HepG2 (cell line): ENCODE data around the gene RERE. TPM values are rescaled to one million over a fixed set of nuclear protein-coding genes. Genes with fewer than 3 reads are reported as not detected.
A peak's percentile ranks its signal among the peaks of the same experiment; 100 is the strongest.

Experiments used
- AFF4 ChIP-seq: sonication (generic); formaldehyde crosslinking; IDR thresholded peaks from 2 replicates; pipeline ENCODE4 v1.4.0; 2020; ENCODE audit warnings: missing genetic modification reagents
- DDIT3 ChIP-seq: sonication (generic); formaldehyde crosslinking; IDR thresholded peaks from 2 replicates; pipeline ENCODE4 v1.4.0; 2020; ENCODE audit warnings: mild to moderate bottlenecking, missing genetic modification reagents
- GRHL1 ChIP-seq: sonication (generic); formaldehyde crosslinking; conservative IDR thresholded peaks from 2 replicates; pipeline ENCODE4 v1.8.0; 2022; ENCODE audit warnings: missing genetic modification reagents
- IKZF1 ChIP-seq: fragments of 450-650 bp; IDR thresholded peaks from 2 replicates; pipeline ENCODE4 v1.7.1; 2016
- JUN ChIP-seq: sonication (generic); formaldehyde crosslinking; IDR thresholded peaks from 2 replicates; pipeline ENCODE4 v1.4.0; 2020; ENCODE audit warnings: mild to moderate bottlenecking, missing genetic modification reagents
- MAF1 ChIP-seq: sonication (generic); formaldehyde crosslinking; IDR thresholded peaks from 2 replicates; pipeline ENCODE4 v1.5.0; 2020; ENCODE audit warnings: missing genetic modification reagents, borderline replicate concordance
- MIXL1 ChIP-seq: IDR thresholded peaks from 2 replicates; pipeline ENCODE4 v1.6.1; 2016
- MTF1 ChIP-seq: sonication (generic); formaldehyde crosslinking; IDR thresholded peaks from 2 replicates; pipeline ENCODE4 v1.5.0; 2020; ENCODE audit warnings: missing genetic modification reagents
- REPIN1 ChIP-seq: sonication (generic); formaldehyde crosslinking; IDR thresholded peaks from 2 replicates; pipeline ENCODE4 v1.8.0; 2022; ENCODE audit warnings: missing genetic modification reagents, low read depth, mild to moderate bottlenecking, borderline replicate concordance
- SKI ChIP-seq: fragments of 450-650 bp; IDR thresholded peaks from one replicate; pipeline ENCODE4 v1.6.1; 2018; ENCODE audit warnings: mild to moderate bottlenecking; ENCODE audit not compliant: partially characterized antibody
- SNAPC5 ChIP-seq: sonication (generic); formaldehyde crosslinking; IDR thresholded peaks from 2 replicates; pipeline ENCODE4 v1.8.1; 2023; ENCODE audit warnings: mild to moderate bottlenecking, missing genetic modification reagents, borderline replicate concordance
- SYNCRIP ChIP-seq: fragments of 200-400 bp; formaldehyde crosslinking; IDR thresholded peaks from 2 replicates; pipeline ENCODE4 v1.6.1; 2018; ENCODE audit warnings: mild to moderate bottlenecking, low read depth, low read length; ENCODE audit not compliant: insufficient read depth
- THRA ChIP-seq: sonication (generic); formaldehyde crosslinking; IDR thresholded peaks from 2 replicates; pipeline ENCODE4 v1.4.0; 2020; ENCODE audit warnings: missing genetic modification reagents, borderline replicate concordance
- ZFP91 ChIP-seq: sonication (generic); formaldehyde crosslinking; IDR thresholded peaks from 2 replicates; pipeline ENCODE4 v1.9.0; 2022; ENCODE audit warnings: missing genetic modification reagents, mild to moderate bottlenecking, borderline replicate concordance
- ZKSCAN8 ChIP-seq: IDR thresholded peaks from 2 replicates; pipeline ENCODE4 v1.6.1; 2016; ENCODE audit warnings: borderline replicate concordance, missing genetic modification reagents, missing compliant biosample characterization
- ZNF260 ChIP-seq: sonication (generic); formaldehyde crosslinking; IDR thresholded peaks from 2 replicates; pipeline ENCODE4 v1.4.0; 2020; ENCODE audit warnings: missing genetic modification reagents, low read depth, mild to moderate bottlenecking, borderline replicate concordance
- ZNF530 ChIP-seq: sonication (generic); formaldehyde crosslinking; IDR thresholded peaks from 2 replicates; pipeline ENCODE4 v1.5.0; 2020; ENCODE audit warnings: low read depth, mild to moderate bottlenecking, missing genetic modification reagents
- ZNF563 ChIP-seq: sonication (generic); formaldehyde crosslinking; IDR thresholded peaks from 2 replicates; pipeline ENCODE4 v1.8.0; 2022; ENCODE audit warnings: mild to moderate bottlenecking, moderate library complexity, missing genetic modification reagents
- ZNF567 ChIP-seq: sonication (generic); formaldehyde crosslinking; IDR thresholded peaks from 2 replicates; pipeline ENCODE4 v1.8.1; 2023; ENCODE audit warnings: mild to moderate bottlenecking, missing genetic modification reagents, borderline replicate concordance
- ZNF570 ChIP-seq: sonication (generic); formaldehyde crosslinking; IDR thresholded peaks from 2 replicates; pipeline ENCODE4 v1.4.0; 2020; ENCODE audit warnings: mild to moderate bottlenecking, missing genetic modification reagents, borderline replicate concordance
- ZSCAN25 ChIP-seq: sonication (generic); formaldehyde crosslinking; IDR thresholded peaks from 2 replicates; pipeline ENCODE4 v1.8.0; 2022; ENCODE audit warnings: mild to moderate bottlenecking, missing genetic modification reagents
- polyA plus RNA-seq, 8 experiments: library from polyadenylated mRNA; depleted of rRNA in 3 of 8; stranded (reverse) in 7 of 8; unstranded in 1 of 8; fragments of >200 nt; fragmentation: Illumina TruSeq in 4 of 8; extraction: Trizol in 4 of 8; gene quantifications; 2 replicates each; pipeline versions ENCODE4 v1.2.1 to v1.2.3, GENCODE V29; 2011 to 2016; ENCODE audit warnings: low read depth in 4 of 8, missing spikeins in 1 of 8, mixed read lengths in 1 of 8; ENCODE audit not compliant: insufficient read depth in 1 of 8
- total RNA-seq, 5 experiments: library from RNA; depleted of rRNA; stranded (reverse); fragments of >200 nt; fragmentation: Illumina TruSeq; extraction: Trizol; gene quantifications; 2 replicates each; pipeline ENCODE4 v1.2.3, GENCODE V29; 2016; ENCODE audit warnings: low read depth in 1 of 5

The RERE gene
- total and polyA plus RNA-seq, 2 of the 13 experiments (the other 11 are each of a cell fraction or from before 2014, with no cell fraction given) = 18.3 to 21.9 TPM

- TF ChIP-seq DDIT3 (CRISPR knock-in tag) = no peak
- TF ChIP-seq JUN (CRISPR knock-in tag) = no peak
- TF ChIP-seq THRA (CRISPR knock-in tag) = peak; percentile 16; the same call in 1 of the 2 replicates
- no peak for TF ChIP-seq ZNF260 (CRISPR knock-in tag)
- no peak for TF ChIP-seq REPIN1 (CRISPR knock-in tag)
- no peak for TF ChIP-seq AFF4
- TF ChIP-seq ZNF567 = no peak
- TF ChIP-seq ZNF570 (CRISPR knock-in tag) = no peak
- TF ChIP-seq SYNCRIP = no peak
- TF ChIP-seq MTF1 (CRISPR knock-in tag) = no peak
- no peak for TF ChIP-seq ZNF563
- no peak for TF ChIP-seq GRHL1 (CRISPR knock-in tag)
- TF ChIP-seq SNAPC5 (CRISPR knock-in tag) = no peak
- no peak for TF ChIP-seq ZSCAN25 (CRISPR knock-in tag)
- no peak for TF ChIP-seq ZNF530
- TF ChIP-seq MAF1 = no peak
- TF ChIP-seq ZFP91 (CRISPR knock-in tag) = no peak
- TF ChIP-seq SKI = no peak
- peak; percentile 87 for TF ChIP-seq MIXL1 (CRISPR knock-in tag)
- TF ChIP-seq IKZF1 = no peak
- TF ChIP-seq ZKSCAN8 (CRISPR knock-in tag) = peak; percentile 20; the same call in 1 of the 2 replicates
Observed at GRCh38 chr1:8711873-8712412, 105.5 kb downstream of the RERE start (continued).
